Lung (tissue), 12 donors: ENCODE results near the gene SMAP1. TPM values are rescaled to one million over a fixed set of nuclear protein-coding genes. Genes with fewer than 3 reads are reported as not detected.

ENCODE experiments used
- ATAC-seq: fragments of 200-7000 bp; cut with Tn5 transposase; one replicate; pipeline ENCODE4 v1.9.1; 2020; ENCODE audit warnings: moderate number of reproducible peaks; ENCODE audit not compliant: insufficient read depth, low FRiP score
- DNase-seq, 3 donors: peaks; one replicate each; pipeline ENCODE4 v3.0.0-alpha.2; 2013 to 2017
- H3K27ac ChIP-seq, 2 donors: one replicate each; pipeline ENCODE4 v1.5.1; 2013; ENCODE audit warnings: mild to moderate bottlenecking in 2 of 2, moderate library complexity in 2 of 2, control low read depth in 1 of 2, inconsistent platforms in 1 of 2, low read depth in 1 of 2, low read length in 1 of 2
- H3K27me3 ChIP-seq, 3 donors: one replicate each; pipeline ENCODE4 v1.5.1; 2013; ENCODE audit warnings: low read length in 2 of 3; ENCODE audit not compliant: control insufficient read depth in 3 of 3, insufficient read depth in 3 of 3
- H3K36me3 ChIP-seq, 4 donors: one replicate each; pipeline ENCODE4 v1.5.1; 2013; ENCODE audit warnings: low read length in 4 of 4, mild to moderate bottlenecking in 1 of 4, moderate library complexity in 1 of 4; ENCODE audit not compliant: control insufficient read depth in 4 of 4, insufficient read depth in 4 of 4
- H3K4me1 ChIP-seq, 5 donors: one replicate each; pipeline ENCODE4 v1.5.1; 2013; ENCODE audit warnings: low read length in 5 of 5, mild to moderate bottlenecking in 2 of 5, moderate library complexity in 1 of 5; ENCODE audit not compliant: control insufficient read depth in 5 of 5, insufficient read depth in 5 of 5
- H3K4me3 ChIP-seq: one replicate; pipeline ENCODE4 v1.5.1; 2013; ENCODE audit warnings: mild to moderate bottlenecking, control low read depth, moderate library complexity
- H3K9ac ChIP-seq, 2 donors: one replicate each; pipeline ENCODE4 v1.5.1; 2013; ENCODE audit warnings: low read length in 2 of 2, control low read depth in 1 of 2; ENCODE audit not compliant: insufficient read depth in 1 of 2
- H3K9me3 ChIP-seq, 4 donors: one replicate each; pipeline ENCODE4 v1.5.1; 2013; ENCODE audit warnings: low read length in 3 of 4, mild to moderate bottlenecking in 1 of 4, moderate library complexity in 1 of 4; ENCODE audit not compliant: control insufficient read depth in 4 of 4, insufficient read depth in 3 of 4
- WGBS, 2 donors: extraction: QIAGEN DNeasy Blood & Tissue Kit; methylation state at CpG; one replicate each; pipeline ENCODE4 v1.1.7; 2013; 5-methylcytosine and 5-hydroxymethylcytosine counted together
- polyA plus RNA-seq, 2 donors: library from polyadenylated mRNA; stranded (reverse); fragments of 200-250 nt; gene quantifications; one replicate each; pipeline ENCODE4 v1.2.1, GENCODE V29; 2013
- total RNA-seq, 2 donors: library from RNA; depleted of rRNA in 1 of 2; stranded (reverse); fragments of >200 nt in 1 of 2; gene quantifications; one replicate each; pipeline ENCODE4 v1.2.1, GENCODE V29; 2014 to 2021
- TF ChIP-seq, protein P1 (sequence below): IDR thresholded peaks from 2 replicates; pipeline ENCODE4 v1.5.1; 2012; ENCODE audit warnings: mild to moderate bottlenecking; ENCODE audit errors: control extremely low read depth, extremely low read depth
- donor health status: control.
- donor health status: control.
- donor health status: Bipolar disorder and iron deficiency.
- donor health status: healthy.
- donor health status: DM: yes; HTN: yes; CAD: no.

The SMAP1 gene
- total and polyA plus RNA-seq, 4 donors = 16.5 to 31.8 (median 19.6) TPM

DNA sequence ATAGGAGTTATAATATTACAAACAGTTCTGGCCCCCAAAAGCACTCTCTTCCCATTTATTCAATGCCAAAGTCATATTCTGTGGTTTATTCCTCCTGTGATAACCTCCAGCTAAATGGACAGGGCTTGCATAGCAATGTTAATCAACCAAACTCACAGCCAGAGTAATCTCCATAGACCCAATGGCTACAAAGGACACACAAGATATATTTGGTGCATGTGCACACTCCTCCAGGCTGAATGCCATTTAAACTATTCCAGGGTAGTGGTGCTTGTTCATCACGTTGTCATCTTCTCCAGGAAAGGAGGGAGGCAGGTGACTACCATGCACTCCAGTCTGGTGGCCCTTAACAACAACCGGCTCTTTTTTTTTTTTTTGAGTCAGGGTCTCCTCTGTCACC, 232.4 kb downstream of the SMAP1 start:
- ATAC-seq = no peak
- TF ChIP-seq, protein P1, sequence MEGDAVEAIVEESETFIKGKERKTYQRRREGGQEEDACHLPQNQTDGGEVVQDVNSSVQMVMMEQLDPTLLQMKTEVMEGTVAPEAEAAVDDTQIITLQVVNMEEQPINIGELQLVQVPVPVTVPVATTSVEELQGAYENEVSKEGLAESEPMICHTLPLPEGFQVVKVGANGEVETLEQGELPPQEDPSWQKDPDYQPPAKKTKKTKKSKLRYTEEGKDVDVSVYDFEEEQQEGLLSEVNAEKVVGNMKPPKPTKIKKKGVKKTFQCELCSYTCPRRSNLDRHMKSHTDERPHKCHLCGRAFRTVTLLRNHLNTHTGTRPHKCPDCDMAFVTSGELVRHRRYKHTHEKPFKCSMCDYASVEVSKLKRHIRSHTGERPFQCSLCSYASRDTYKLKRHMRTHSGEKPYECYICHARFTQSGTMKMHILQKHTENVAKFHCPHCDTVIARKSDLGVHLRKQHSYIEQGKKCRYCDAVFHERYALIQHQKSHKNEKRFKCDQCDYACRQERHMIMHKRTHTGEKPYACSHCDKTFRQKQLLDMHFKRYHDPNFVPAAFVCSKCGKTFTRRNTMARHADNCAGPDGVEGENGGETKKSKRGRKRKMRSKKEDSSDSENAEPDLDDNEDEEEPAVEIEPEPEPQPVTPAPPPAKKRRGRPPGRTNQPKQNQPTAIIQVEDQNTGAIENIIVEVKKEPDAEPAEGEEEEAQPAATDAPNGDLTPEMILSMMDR = no peak

DNA sequence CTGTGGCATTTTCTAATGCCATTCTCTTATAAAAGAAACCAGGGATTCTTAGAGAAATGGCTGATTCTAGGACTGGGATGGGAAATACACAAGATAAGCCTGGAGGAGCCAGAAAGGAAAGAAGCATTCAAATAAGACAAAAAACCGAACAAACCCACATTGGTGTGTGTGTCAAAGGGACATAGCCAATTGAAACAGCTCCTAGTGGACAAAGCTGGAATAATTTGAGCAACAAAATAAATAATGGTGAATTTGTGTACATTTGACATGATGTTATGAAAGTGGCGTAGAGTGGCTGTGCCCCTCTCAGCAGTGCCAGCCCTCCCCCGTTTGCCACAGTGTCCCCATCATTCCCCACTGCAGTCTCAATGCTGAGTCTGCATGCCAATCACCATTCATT, 233.6 kb downstream of the SMAP1 start:
- Histone ChIP-seq H3K36me3 (no peaks in the 10 kb centered on the region), H3K9me3 (no peaks in the 10 kb centered on the region), H3K9ac (no peak overlapping the region), H3K27ac (no peak overlapping the region), H3K4me3 (no peak overlapping the region), H3K27me3 (no peaks in the 10 kb centered on the region), H3K4me1 (peaks cover 0 to 3% (median 0%) of the 10 kb centered on the region in 5 donors)
- TF ChIP-seq, protein P1 = no peak
- ATAC-seq (no peak), DNase-seq (no peak)
- WGBS, 2 donors = 82 to 83% methylated on average over 3 of the region's 3 CpGs

More for the DNA sequence above, 232.4 kb downstream of the SMAP1 start:
- H3K4me1 ChIP-seq = peaks cover 0 to 3% (median 0%) of the 10 kb centered on the region in 5 donors
- H3K36me3 ChIP-seq = no peaks in the 10 kb centered on the region
- no peak overlapping the region for H3K4me3 ChIP-seq
- H3K27ac ChIP-seq = no peak overlapping the region
- WGBS, 2 donors = 68 to 73% methylated on average over 2 of the region's 2 CpGs
- no peak for DNase-seq
- H3K9me3 ChIP-seq = no peaks in the 10 kb centered on the region
- no peaks in the 10 kb centered on the region for H3K27me3 ChIP-seq
- no peak overlapping the region for H3K9ac ChIP-seq

DNA sequence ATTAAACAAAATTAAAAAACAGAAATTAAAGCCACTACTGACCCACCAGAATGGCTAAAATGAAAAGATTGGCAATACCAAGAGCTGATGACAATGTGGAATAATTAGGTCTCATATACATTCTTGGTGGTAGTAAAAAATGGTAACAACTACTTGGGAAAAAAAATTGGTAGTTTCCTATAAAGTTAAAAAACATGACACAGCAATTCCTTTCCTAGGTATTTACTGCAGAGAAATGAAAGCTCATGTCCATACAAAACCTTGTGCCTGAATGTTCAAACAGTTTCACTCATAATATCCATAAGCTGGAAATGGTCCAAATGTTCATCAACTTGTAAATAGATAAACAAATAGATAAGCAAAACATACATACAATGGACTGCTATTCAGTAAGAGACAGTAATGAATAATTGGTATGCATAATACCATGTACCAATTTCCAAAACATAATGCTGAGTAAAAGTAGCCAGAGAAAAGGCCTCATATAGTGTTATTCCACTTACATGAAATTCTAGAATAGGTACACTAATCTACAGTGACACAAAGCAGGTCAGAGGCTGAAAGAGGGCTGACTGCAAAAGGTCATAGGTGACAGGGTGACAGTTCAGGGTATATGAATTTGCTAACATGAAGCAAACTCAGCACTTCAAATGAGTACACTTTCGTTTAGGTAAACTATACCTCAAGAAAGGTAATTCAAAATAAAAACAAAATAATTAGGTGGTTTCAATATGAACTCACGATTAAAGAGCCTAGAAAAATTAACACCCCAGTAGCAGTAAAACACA, 236.2 kb downstream of the SMAP1 start:
- WGBS, 2 donors = 73 to 88% methylated on average over 2 of the region's 2 CpGs
- ATAC-seq (no peak), DNase-seq (no peak)
- H3K36me3 ChIP-seq = no peaks in the 10 kb centered on the region
- TF ChIP-seq, protein P1 = no peak
- H3K27me3 ChIP-seq = no peaks in the 10 kb centered on the region
- peaks cover 0 to 3% (median 0%) of the 10 kb centered on the region in 5 donors for H3K4me1 ChIP-seq
- H3K4me3 ChIP-seq = no peak overlapping the region
- no peak overlapping the region for H3K9ac ChIP-seq
- H3K9me3 ChIP-seq = peaks cover 0 to 3% (median 0%) of the 10 kb centered on the region in 4 donors
- no peak overlapping the region for H3K27ac ChIP-seq

DNA sequence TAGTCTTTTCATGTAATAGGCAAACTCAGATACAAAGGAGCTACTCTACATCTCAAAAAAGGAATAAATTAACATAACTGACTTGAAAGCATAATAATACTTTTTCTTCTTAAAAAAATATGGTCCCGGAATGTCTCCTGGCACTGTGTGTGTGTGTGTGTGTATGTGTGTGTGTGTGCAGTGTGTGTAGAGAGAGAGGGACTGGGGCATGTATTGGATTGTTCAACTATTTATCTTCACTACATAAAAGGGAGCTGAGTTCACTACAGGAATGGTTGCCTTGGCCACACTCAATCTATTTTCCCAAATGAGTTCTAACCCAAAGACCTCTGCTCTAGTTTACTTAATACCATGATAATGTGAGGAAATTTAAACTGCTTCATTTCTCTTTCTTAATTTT, 238.1 kb downstream of the SMAP1 start:
- ATAC-seq (no peak), DNase-seq (no peak)
- TF ChIP-seq, protein P1 = no peak
- Histone ChIP-seq H3K4me1 (peaks cover 0 to 3% (median 0%) of the 10 kb centered on the region in 5 donors), H3K36me3 (no peaks in the 10 kb centered on the region), H3K27me3 (no peaks in the 10 kb centered on the region), H3K27ac (no peak overlapping the region), H3K4me3 (no peak overlapping the region), H3K9ac (no peak overlapping the region), H3K9me3 (peaks cover 0 to 3% (median 0%) of the 10 kb centered on the region in 4 donors)
- WGBS, 2 donors = 76 to 80% methylated on average over 1 of the region's 1 CpG
